MCF 10A (cell line): ENCODE measurements around the gene LDB3. TPM values are rescaled to one million over a fixed set of nuclear protein-coding genes. Genes with fewer than 3 reads are reported as not detected.

Source experiments
- BruUV-seq: library from RNA; stranded (reverse); fragments of 400-500 nt; replicated peaks from 2 replicates; lab custom pipeline; 2021; lab: Mats Ljungman, UMichigan
- CTCF ChIA-PET: fragments of 300-600 bp; sonication (Branson Sonifier 250); formaldehyde crosslinking; extraction: SDS; loops from one replicate; lab custom pipeline; 2021; ENCODE audit warnings: antibody characterized with exemption, inconsistent platforms; lab: Yijun Ruan, JAX
- POLR2A ChIA-PET: fragments of 300-600, 350-650 bp; sonication (Branson Sonifier 250); formaldehyde crosslinking; extraction: SDS; loops from one replicate; lab custom pipeline; 2020; ENCODE audit warnings: antibody characterized with exemption, inconsistent platforms; lab: Yijun Ruan, JAX
- DNase-seq: peaks from one replicate; pipeline ENCODE4 v3.0.0-alpha.2; 2018; ENCODE audit not compliant: unreplicated experiment
- H3K27ac Mint-ChIP-seq: one replicate; pipeline ENCODE4 v1.8.0; 2022; ENCODE audit warnings: mild to moderate bottlenecking, low read depth, mixed read lengths; ENCODE audit not compliant: unreplicated experiment
- H3K27me3 Mint-ChIP-seq: one replicate; pipeline ENCODE4 v1.8.0; 2022; ENCODE audit warnings: mixed read lengths; ENCODE audit not compliant: insufficient read depth, unreplicated experiment
- H3K36me3 Mint-ChIP-seq: one replicate; pipeline ENCODE4 v1.8.0; 2022; ENCODE audit warnings: mild to moderate bottlenecking, moderate library complexity, mixed read lengths; ENCODE audit not compliant: insufficient read depth, unreplicated experiment
- H3K4me1 Mint-ChIP-seq: one replicate; pipeline ENCODE4 v1.8.0; 2022; ENCODE audit warnings: mixed read lengths; ENCODE audit not compliant: insufficient read depth, unreplicated experiment
- H3K4me3 Mint-ChIP-seq: one replicate; pipeline ENCODE4 v1.8.0; 2022; ENCODE audit warnings: mild to moderate bottlenecking, moderate library complexity, mixed read lengths; ENCODE audit not compliant: unreplicated experiment
- H3K9me3 Mint-ChIP-seq: one replicate; pipeline ENCODE4 v1.8.0; 2022; ENCODE audit warnings: mixed read lengths; ENCODE audit not compliant: unreplicated experiment
- CTCF ChIP-seq: fragments of 200-600 bp; IDR thresholded peaks from one replicate; pipeline ENCODE4 v1.8.0; 2022; ENCODE audit warnings: antibody characterized with exemption, mild to moderate bottlenecking; ENCODE audit not compliant: unreplicated experiment
- intact Hi-C: fragments of 100-400 bp; cut with micrococcal nuclease; formaldehyde crosslinking; loops from 2 replicates; pipeline ENCODE4 v1.14.1; 2022
- total RNA-seq: library from RNA; stranded (reverse); gene quantifications from 2 replicates; pipeline ENCODE4 v1.2.3, GENCODE V29; 2022

LDB3 gene
- total RNA-seq, 1 experiment from 2014 or later = 0.23 TPM

DNA sequence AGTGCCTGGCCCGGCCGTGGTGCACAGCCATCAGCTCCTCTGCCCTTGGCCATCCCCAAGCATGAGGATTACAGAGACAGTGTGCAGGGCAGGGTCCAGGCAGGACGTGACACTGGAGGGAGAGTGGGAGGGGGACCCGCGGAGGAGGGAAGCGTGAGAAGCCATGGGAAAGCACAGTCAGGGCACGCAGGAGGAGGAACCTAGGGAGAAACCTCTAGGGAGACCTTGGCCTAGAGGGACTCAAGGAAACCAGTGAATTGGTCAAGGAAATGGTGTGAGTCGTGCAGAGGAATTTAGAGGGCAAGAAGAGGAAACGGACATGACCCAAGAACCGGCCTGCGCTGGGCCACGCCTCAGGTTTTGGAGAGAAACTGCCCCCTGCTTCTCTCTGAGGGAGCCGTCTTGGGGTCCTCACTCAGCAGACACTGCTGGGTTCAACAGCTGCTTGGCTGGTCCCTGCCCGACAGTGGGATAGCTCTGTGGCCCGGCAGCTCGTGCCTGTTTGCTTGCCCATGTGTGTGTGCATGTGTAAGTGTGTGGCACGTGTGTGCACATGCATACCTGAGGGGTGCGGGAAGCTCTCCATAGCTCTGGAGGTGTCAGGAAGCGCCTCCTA is 10.8 kb upstream of the LDB3 start:
- Mint-ChIP-seq H3K4me1 (peaks cover 5% of the 10 kb centered on the region), H3K36me3 (no peaks in the 10 kb centered on the region), H3K27ac (no peak overlapping the region), H3K27me3 (peaks cover 10% of the 10 kb centered on the region), H3K9me3 (no peaks in the 10 kb centered on the region), H3K4me3 (no peak overlapping the region)
- intact Hi-C loops = no loop called here
- BruUV-seq = no TSS peak
- no peak for DNase-seq
- TF ChIP-seq CTCF = no peak
- ChIA-PET POLR2A (no interaction called here), CTCF (interaction anchor here (0.5 kb wide), 1 partner anchor 686 kb away, joined by 3 read pairs; no protein-coding TSS in a partner anchor)

GRCh38 chr10:86658261-86658741 is 10.0 kb upstream of the LDB3 start:
- no TSS peak for BruUV-seq
- Mint-ChIP-seq H3K9me3 (no peaks in the 10 kb centered on the region), H3K4me1 (peaks cover 5% of the 10 kb centered on the region), H3K4me3 (no peak overlapping the region), H3K27me3 (peaks cover 10% of the 10 kb centered on the region), H3K27ac (no peak overlapping the region), H3K36me3 (no peaks in the 10 kb centered on the region)
- no peak for DNase-seq
- ChIA-PET POLR2A (interaction anchor here (0.7 kb wide), 1 partner anchor 15 kb away, joined by 3 read pairs; no protein-coding TSS in a partner anchor), CTCF (no interaction called here)
- intact Hi-C loops = no loop called here
- TF ChIP-seq CTCF = no peak

DNA sequence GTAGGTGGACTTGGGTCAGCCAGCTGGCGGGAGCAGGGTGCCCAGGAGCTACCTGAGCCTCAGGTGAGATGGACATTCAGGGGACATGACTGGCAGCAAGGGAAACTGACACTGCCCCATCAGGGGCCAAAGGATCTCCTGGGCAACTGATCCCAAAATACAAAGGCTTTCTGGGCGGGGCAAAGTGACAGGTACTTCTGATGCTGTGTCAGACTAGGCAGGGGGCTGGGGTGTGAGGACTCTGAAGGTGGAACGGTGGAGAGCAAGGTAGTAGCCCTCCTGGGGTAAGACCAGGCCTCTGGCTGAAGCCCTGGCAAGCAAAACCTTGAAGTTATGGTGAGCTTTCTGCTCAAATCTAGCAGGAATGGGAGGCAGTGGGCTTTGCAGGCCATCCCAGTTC is 9.6 kb upstream of the LDB3 start:
- no peak overlapping the region for H3K4me3 Mint-ChIP-seq
- TF ChIP-seq CTCF = no peak
- H3K27ac Mint-ChIP-seq = no peak overlapping the region
- no peaks in the 10 kb centered on the region for H3K9me3 Mint-ChIP-seq
- peaks cover 10% of the 10 kb centered on the region for H3K27me3 Mint-ChIP-seq
- CTCF ChIA-PET = no interaction called here
- no TSS peak for BruUV-seq
- POLR2A ChIA-PET = interaction anchor here (0.7 kb wide), 1 partner anchor 16 kb away, joined by 3 read pairs; no protein-coding TSS in a partner anchor
- intact Hi-C loops = no loop called here
- no peaks in the 10 kb centered on the region for H3K36me3 Mint-ChIP-seq
- no peak for DNase-seq
- H3K4me1 Mint-ChIP-seq = peaks cover 5% of the 10 kb centered on the region

DNA sequence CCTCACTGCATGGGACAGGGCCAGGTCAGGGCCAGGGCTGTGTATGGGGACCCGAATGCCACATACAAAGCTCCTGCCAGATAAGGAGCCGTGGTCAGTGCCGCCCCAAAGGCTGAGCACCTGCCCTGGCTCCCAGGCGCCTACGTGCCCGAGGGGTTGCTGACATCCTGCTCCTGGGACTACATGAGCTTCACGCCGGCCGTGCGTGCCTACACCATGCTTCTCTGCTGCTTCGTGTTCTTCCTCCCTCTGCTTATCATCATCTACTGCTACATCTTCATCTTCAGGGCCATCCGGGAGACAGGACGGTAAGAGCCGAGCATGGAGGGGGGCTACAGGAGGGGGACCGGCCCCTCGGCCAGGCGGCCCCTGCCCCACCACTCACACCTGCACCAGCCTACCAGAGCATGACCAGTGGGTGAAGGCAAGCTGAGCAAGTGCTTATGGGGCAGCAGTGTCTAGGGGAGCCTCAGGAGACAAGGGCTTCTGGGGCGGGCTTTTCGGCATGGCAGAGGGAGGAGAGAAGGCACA is 9.1 kb upstream of the LDB3 start:
- H3K27me3 Mint-ChIP-seq = peaks cover 10% of the 10 kb centered on the region
- BruUV-seq = no TSS peak
- CTCF ChIA-PET = no interaction called here
- intact Hi-C loops = no loop called here
- peaks cover 5% of the 10 kb centered on the region for H3K4me1 Mint-ChIP-seq
- TF ChIP-seq CTCF = no peak
- POLR2A ChIA-PET = interaction anchor here (0.7 kb wide), 1 partner anchor 16 kb away, joined by 3 read pairs; no protein-coding TSS in a partner anchor
- no peak overlapping the region for H3K4me3 Mint-ChIP-seq
- H3K36me3 Mint-ChIP-seq = no peaks in the 10 kb centered on the region
- no peak overlapping the region for H3K27ac Mint-ChIP-seq
- H3K9me3 Mint-ChIP-seq = no peaks in the 10 kb centered on the region
- no peak for DNase-seq
